Mesothelial cell of epicardium (in vitro differentiated cells): ENCODE measurements around the gene SLC35D3. TPM values are rescaled to one million over a fixed set of nuclear protein-coding genes. Genes with fewer than 3 reads are reported as not detected.

Experiments used
- DNase-seq, 2 experiments: peaks; one replicate each; pipeline ENCODE4 v3.0.0; 2021; ENCODE audit warnings: low spot score in 2 of 2; ENCODE audit not compliant: unreplicated experiment in 2 of 2
- H3K27ac Mint-ChIP-seq: 2 replicates; pipeline ENCODE4 v1.8.0; 2021; ENCODE audit warnings: mixed read lengths
- H3K27me3 Mint-ChIP-seq: 2 replicates; pipeline ENCODE4 v1.8.0; 2021; ENCODE audit warnings: low read depth, mixed read lengths
- H3K36me3 Mint-ChIP-seq: 2 replicates; pipeline ENCODE4 v1.8.0; 2021; ENCODE audit warnings: mixed read lengths
- H3K4me1 Mint-ChIP-seq: 2 replicates; pipeline ENCODE4 v1.8.0; 2021; ENCODE audit warnings: mixed read lengths
- H3K4me3 Mint-ChIP-seq: 2 replicates; pipeline ENCODE4 v1.8.0; 2021; ENCODE audit warnings: mild to moderate bottlenecking, moderate library complexity, mixed read lengths
- H3K9me3 Mint-ChIP-seq: 2 replicates; pipeline ENCODE4 v1.8.0; 2021; ENCODE audit warnings: mixed read lengths
- CTCF ChIP-seq: fragments of 200-600 bp; sonication (generic); IDR thresholded peaks from one replicate; pipeline ENCODE4 v1.5.0; 2021; ENCODE audit warnings: antibody characterized with exemption; ENCODE audit not compliant: unreplicated experiment
- total RNA-seq: library from RNA; stranded (reverse); gene quantifications from 3 replicates; pipeline ENCODE4 v1.2.1, GENCODE V29; 2021

The SLC35D3 gene
- total RNA-seq, 1 donor from 2014 or later, result not detected

- Mint-ChIP-seq H3K27ac (no peak overlapping the region), H3K4me3 (no peak overlapping the region), H3K36me3 (no peaks in the 10 kb centered on the region), H3K27me3 (peaks cover 46% of the 10 kb centered on the region), H3K4me1 (peaks cover 3% of the 10 kb centered on the region), H3K9me3 (peaks cover 6% of the 10 kb centered on the region)
- no peak for TF ChIP-seq CTCF
- no peak for DNase-seq
Observed at GRCh38 chr6:136926383-136926782, 4.3 kb downstream of the SLC35D3 start.

GRCh38 chr6:136927292-136927691 is 5.2 kb downstream of the SLC35D3 start:
- Mint-ChIP-seq H3K36me3 (no peaks in the 10 kb centered on the region), H3K27me3 (peaks cover 40% of the 10 kb centered on the region), H3K9me3 (peaks cover 6% of the 10 kb centered on the region), H3K4me1 (peaks cover 3% of the 10 kb centered on the region), H3K27ac (no peak overlapping the region), H3K4me3 (no peak overlapping the region)
- DNase-seq, result no peak
- no peak for TF ChIP-seq CTCF

DNA sequence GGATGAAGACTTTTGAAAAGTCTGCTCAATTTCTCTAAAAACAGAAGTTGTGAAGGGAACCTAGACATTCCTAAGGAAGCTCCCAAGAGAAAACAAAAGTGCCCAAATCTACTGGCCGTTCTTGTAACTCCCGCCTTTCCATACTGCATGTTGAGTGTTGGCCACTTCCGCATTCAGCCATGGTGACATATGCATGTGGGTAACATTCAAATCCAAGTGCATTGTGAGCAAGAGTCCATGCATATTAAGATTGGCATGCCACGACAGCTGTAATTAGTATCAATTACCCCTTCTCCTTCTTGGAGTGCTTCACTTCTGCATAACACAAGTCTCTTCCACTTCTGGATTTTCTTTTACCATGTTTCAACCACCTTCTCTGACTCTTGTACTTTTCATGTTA is 8.4 kb downstream of the SLC35D3 start:
- H3K36me3 Mint-ChIP-seq, result no peaks in the 10 kb centered on the region
- peaks cover 21% of the 10 kb centered on the region for H3K27me3 Mint-ChIP-seq
- DNase-seq, result no peak
- no peaks in the 10 kb centered on the region for H3K4me1 Mint-ChIP-seq
- H3K27ac Mint-ChIP-seq, result no peak overlapping the region
- no peak for TF ChIP-seq CTCF
- H3K9me3 Mint-ChIP-seq, result peaks cover 6% of the 10 kb centered on the region
- no peak overlapping the region for H3K4me3 Mint-ChIP-seq

DNA sequence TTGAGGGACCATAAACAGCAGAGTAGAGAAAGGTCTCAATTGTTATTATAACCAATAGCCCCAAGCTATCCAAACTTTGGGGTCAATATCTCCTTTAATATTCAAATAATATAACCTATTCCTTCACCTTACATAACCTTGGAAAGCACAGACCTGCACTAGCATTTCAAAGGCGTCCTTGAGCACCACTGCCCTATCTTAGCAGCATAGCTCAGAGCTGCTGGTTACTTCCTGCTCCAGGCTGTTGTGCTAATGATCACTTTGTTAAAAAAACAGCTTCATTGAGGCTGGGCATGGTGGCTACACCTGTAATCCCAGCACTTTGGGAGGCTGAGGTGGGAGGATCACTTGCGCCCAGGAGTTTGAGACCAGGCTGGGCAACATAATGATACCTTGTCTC is 10.5 kb downstream of the SLC35D3 start:
- Mint-ChIP-seq H3K4me3 (no peak overlapping the region), H3K27ac (no peak overlapping the region), H3K9me3 (peaks cover 6% of the 10 kb centered on the region), H3K36me3 (no peaks in the 10 kb centered on the region), H3K27me3 (peaks cover 15% of the 10 kb centered on the region), H3K4me1 (no peaks in the 10 kb centered on the region)
- TF ChIP-seq CTCF, result no peak
- DNase-seq, result no peak

GRCh38 chr6:136945072-136945471 is 23.0 kb downstream of the SLC35D3 start:
- no peak for TF ChIP-seq CTCF
- no peak for DNase-seq
- peaks cover 8% of the 10 kb centered on the region for H3K9me3 Mint-ChIP-seq

DNA sequence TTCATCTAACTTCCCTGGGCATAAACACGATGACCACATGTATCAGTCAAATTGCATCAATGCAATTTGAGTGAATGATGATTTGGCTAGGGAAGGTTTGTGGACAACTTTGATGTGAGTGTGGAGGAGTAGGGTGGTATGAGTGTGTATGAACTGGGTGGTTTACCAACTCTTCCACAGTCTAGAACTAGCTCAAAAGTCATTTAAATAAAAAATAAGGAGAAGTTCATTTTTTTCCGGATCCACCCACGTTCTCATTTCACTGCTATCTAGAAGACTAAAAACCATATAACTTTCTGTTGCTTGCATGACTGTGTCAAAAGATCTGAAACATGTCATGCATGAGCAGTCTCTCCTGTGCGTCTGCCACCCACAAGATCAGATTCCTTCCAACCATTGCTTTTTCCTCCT is 23.6 kb downstream of the SLC35D3 start:
- H3K4me3 Mint-ChIP-seq, result no peak overlapping the region
- H3K27me3 Mint-ChIP-seq, result peaks cover 7% of the 10 kb centered on the region
- TF ChIP-seq CTCF, result no peak
- no peaks in the 10 kb centered on the region for H3K4me1 Mint-ChIP-seq
- H3K9me3 Mint-ChIP-seq, result peaks cover 8% of the 10 kb centered on the region
- no peaks in the 10 kb centered on the region for H3K36me3 Mint-ChIP-seq
- DNase-seq, result no peak
- no peak overlapping the region for H3K27ac Mint-ChIP-seq

More at GRCh38 chr6:136945072-136945471, 23.0 kb downstream of the SLC35D3 start:
- no peaks in the 10 kb centered on the region for H3K4me1 Mint-ChIP-seq
- no peaks in the 10 kb centered on the region for H3K36me3 Mint-ChIP-seq
- H3K4me3 Mint-ChIP-seq, result no peak overlapping the region
- H3K27ac Mint-ChIP-seq, result no peak overlapping the region
- H3K27me3 Mint-ChIP-seq, result peaks cover 7% of the 10 kb centered on the region
